Suppressor macrophage (primary cell): Measurements from ENCODE around the gene PBX4.

Experiments
- DNase-seq, 4 experiments: peaks; one replicate each; pipeline ENCODE4 v3.0.0-alpha.2; 2020 to 2022

PBX4 gene

GRCh38 chr19:19523177-19523576 is 95.3 kb downstream of the PBX4 start:
- DNase-seq, result no peak

GRCh38 chr19:19520989-19521388 is 97.5 kb downstream of the PBX4 start:
- no peak for DNase-seq

GRCh38 chr19:19517235-19517619 is 101.3 kb downstream of the PBX4 start:
- no peak for DNase-seq

GRCh38 chr19:19515642-19516519 is 102.6 kb downstream of the PBX4 start, which contains the start of gene NDUFA13:
Gene NDUFA13 (plus strand): TSS chr19:19516225. CDS start chr19:19516239, 14 bp downstream.
- peak; percentile 95 to 96 (median 96) for DNase-seq

- no peak for DNase-seq
These were observed 103.4 kb downstream of the PBX4 start, which contains the start of gene TSSK6 for GRCh38 chr19:19514881-19515641. Gene TSSK6 (minus strand): TSS chr19:19515548. CDS start chr19:19515427, 121 bp downstream.

GRCh38 chr19:19514215-19514657 is 104.3 kb downstream of the PBX4 start:
- DNase-seq, result peak; percentile 16 to 65 (median 51)

GRCh38 chr19:19513682-19514081 is 104.8 kb downstream of the PBX4 start:
- no peak for DNase-seq
